ENCODE measurements around the gene MITF.

MITF gene

DNA sequence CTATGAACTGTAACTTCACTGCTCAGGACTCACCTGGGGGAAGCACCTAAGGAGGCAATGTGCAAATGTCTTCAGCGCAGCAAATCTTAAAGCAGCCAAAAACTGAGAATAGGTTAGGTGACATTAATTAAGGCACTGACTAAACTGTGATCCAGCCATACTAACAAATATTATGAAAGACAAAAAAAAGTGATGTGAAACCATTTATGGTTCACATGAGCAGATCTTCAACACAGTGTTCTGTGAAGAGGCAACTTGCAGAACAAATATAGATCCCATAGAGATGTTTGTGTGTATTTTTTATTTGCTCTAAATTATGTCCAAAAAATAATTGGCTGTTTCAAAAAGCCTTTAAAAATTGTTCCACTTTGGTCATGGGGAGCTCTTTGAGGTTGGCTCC is 24.1 kb upstream of the MITF start:
- intact Hi-C loops (cut with micrococcal nuclease) = no loop called here
- no peak overlapping the region for H3K27ac Mint-ChIP-seq
- no peak overlapping the region for H3K4me3 Mint-ChIP-seq
- H3K9me3 Mint-ChIP-seq = no peaks in the 10 kb centered on the region
- peaks cover 16% of the 10 kb centered on the region for H3K4me1 Mint-ChIP-seq (ENCODE audit: low read depth)
- H3K36me3 Mint-ChIP-seq (ENCODE audit: low read depth) = no peaks in the 10 kb centered on the region
- H3K27me3 Mint-ChIP-seq = no peaks in the 10 kb centered on the region

GRCh38 chr3:69716119-69716518 is 23.1 kb upstream of the MITF start:
- Mint-ChIP-seq H3K27ac (no peak overlapping the region), H3K36me3 (ENCODE audit: low read depth) (no peaks in the 10 kb centered on the region), H3K4me1 (ENCODE audit: low read depth) (peaks cover 16% of the 10 kb centered on the region), H3K27me3 (no peaks in the 10 kb centered on the region), H3K4me3 (no peak overlapping the region), H3K9me3 (no peaks in the 10 kb centered on the region)
- intact Hi-C loops (cut with micrococcal nuclease) = no loop called here

GRCh38 chr3:69718866-69719586 is 20.2 kb upstream of the MITF start:
- intact Hi-C loops (cut with micrococcal nuclease) = no loop called here
- no peaks in the 10 kb centered on the region for H3K27me3 Mint-ChIP-seq
- no peaks in the 10 kb centered on the region for H3K36me3 Mint-ChIP-seq (ENCODE audit: low read depth)
- H3K9me3 Mint-ChIP-seq = no peaks in the 10 kb centered on the region
- no peak overlapping the region for H3K4me3 Mint-ChIP-seq
- H3K27ac Mint-ChIP-seq = no peak overlapping the region
- H3K4me1 Mint-ChIP-seq (ENCODE audit: low read depth) = peaks cover 29% of the 10 kb centered on the region

DNA sequence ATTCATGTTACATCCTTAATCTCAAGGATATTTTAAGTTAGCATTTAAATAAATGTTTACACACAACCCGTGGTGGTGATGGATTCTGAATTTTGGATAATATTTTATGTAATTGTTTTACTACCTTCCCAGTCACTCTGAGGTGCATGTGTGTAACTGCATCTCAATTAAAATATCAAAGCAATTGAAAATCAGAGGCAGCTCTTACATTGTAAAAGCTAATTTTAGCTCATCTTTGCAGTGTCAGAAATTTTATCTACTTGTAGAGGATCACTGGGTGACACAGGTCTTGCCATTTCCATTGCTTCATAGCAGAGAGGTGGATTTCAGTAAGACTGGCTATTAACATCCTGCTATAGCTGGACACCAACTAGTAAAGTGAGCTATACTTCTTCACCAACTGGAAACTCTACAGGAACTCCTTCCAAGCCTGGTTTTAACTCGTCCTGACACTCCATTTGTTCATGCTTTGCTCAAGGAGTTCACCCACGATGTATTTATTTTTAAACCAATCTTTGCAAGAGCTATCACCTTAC is 19.6 kb upstream of the MITF start:
- Mint-ChIP-seq H3K9me3 (no peaks in the 10 kb centered on the region), H3K36me3 (ENCODE audit: low read depth) (no peaks in the 10 kb centered on the region), H3K27ac (no peak overlapping the region), H3K4me3 (no peak overlapping the region), H3K27me3 (no peaks in the 10 kb centered on the region), H3K4me1 (ENCODE audit: low read depth) (peaks cover 29% of the 10 kb centered on the region)
- intact Hi-C loops (cut with micrococcal nuclease) = no loop called here

- H3K4me1 Mint-ChIP-seq (ENCODE audit: low read depth) = peaks cover 28% of the 10 kb centered on the region
- H3K27ac Mint-ChIP-seq = no peak overlapping the region
- H3K9me3 Mint-ChIP-seq = no peaks in the 10 kb centered on the region
- no peaks in the 10 kb centered on the region for H3K27me3 Mint-ChIP-seq
- intact Hi-C loops (cut with micrococcal nuclease) = no loop called here
- no peak overlapping the region for H3K4me3 Mint-ChIP-seq
- no peaks in the 10 kb centered on the region for H3K36me3 Mint-ChIP-seq (ENCODE audit: low read depth)
Measured at GRCh38 chr3:69720824-69721223, 18.4 kb upstream of the MITF start.

- Mint-ChIP-seq H3K27ac (no peak overlapping the region), H3K27me3 (no peaks in the 10 kb centered on the region), H3K4me1 (ENCODE audit: low read depth) (peaks cover 20% of the 10 kb centered on the region), H3K36me3 (ENCODE audit: low read depth) (no peaks in the 10 kb centered on the region), H3K4me3 (no peak overlapping the region), H3K9me3 (no peaks in the 10 kb centered on the region)
- intact Hi-C loops (cut with micrococcal nuclease) = no loop called here
Measured at GRCh38 chr3:69723389-69723788, 15.9 kb upstream of the MITF start.

DNA sequence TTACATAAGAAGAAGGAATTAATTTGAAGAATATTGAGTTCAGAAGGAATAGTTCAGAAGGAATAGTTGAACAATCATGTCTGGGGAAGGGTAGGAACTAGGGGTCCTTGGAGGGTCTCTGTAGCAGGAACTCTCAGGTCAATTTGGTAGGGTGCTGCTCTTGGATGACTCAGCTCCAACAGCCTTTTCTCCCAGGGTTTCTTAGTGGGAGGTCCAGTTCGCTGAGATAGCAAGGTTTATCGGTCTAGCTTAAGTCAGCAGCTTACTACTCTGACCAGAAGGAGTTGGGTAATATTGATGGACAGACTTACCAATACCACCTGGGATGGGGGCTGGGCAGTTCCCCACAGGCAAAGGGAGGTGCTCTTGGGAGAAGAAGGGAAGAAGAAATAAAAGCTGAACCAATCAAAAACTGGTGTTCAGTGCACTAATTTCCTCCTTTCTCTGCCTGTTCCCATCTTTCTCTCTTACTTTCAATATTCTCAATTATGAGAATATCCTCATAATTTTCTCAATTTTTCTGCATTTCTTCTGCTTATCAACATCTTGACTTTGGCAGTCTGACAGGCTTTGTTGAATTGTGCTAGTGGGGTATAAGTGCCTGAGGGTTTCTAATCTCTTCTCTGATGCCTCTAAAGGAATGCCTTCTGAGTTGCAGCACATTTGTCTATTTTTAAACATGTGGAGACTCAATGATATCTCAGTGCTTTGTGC is 14.4 kb upstream of the MITF start:
- H3K36me3 Mint-ChIP-seq (ENCODE audit: low read depth) = no peaks in the 10 kb centered on the region
- H3K9me3 Mint-ChIP-seq = no peaks in the 10 kb centered on the region
- intact Hi-C loops (cut with micrococcal nuclease) = no loop called here
- no peak overlapping the region for H3K4me3 Mint-ChIP-seq
- no peak overlapping the region for H3K27ac Mint-ChIP-seq
- peaks cover 20% of the 10 kb centered on the region for H3K4me1 Mint-ChIP-seq (ENCODE audit: low read depth)
- H3K27me3 Mint-ChIP-seq = no peaks in the 10 kb centered on the region

GRCh38 chr3:69725994-69726571 is 13.2 kb upstream of the MITF start:
- Mint-ChIP-seq H3K9me3 (no peaks in the 10 kb centered on the region), H3K4me1 (ENCODE audit: low read depth) (peaks cover 20% of the 10 kb centered on the region), H3K4me3 (no peak overlapping the region), H3K36me3 (ENCODE audit: low read depth) (no peaks in the 10 kb centered on the region), H3K27me3 (no peaks in the 10 kb centered on the region), H3K27ac (no peak overlapping the region)
- intact Hi-C loops (cut with micrococcal nuclease) = no loop called here

GRCh38 chr3:69729147-69729919 is 9.9 kb upstream of the MITF start:
- Mint-ChIP-seq H3K27ac (no peak overlapping the region), H3K36me3 (ENCODE audit: low read depth) (no peaks in the 10 kb centered on the region), H3K4me3 (no peak overlapping the region), H3K4me1 (ENCODE audit: low read depth) (peaks cover 8% of the 10 kb centered on the region), H3K9me3 (no peaks in the 10 kb centered on the region), H3K27me3 (peaks cover 2% of the 10 kb centered on the region)
- intact Hi-C loops (cut with micrococcal nuclease) = no loop called here

- Mint-ChIP-seq H3K4me1 (ENCODE audit: low read depth) (no peaks in the 10 kb centered on the region), H3K4me3 (no peak overlapping the region), H3K36me3 (ENCODE audit: low read depth) (no peaks in the 10 kb centered on the region), H3K27ac (no peak overlapping the region), H3K9me3 (no peaks in the 10 kb centered on the region), H3K27me3 (peaks cover 2% of the 10 kb centered on the region)
- intact Hi-C loops (cut with micrococcal nuclease) = no loop called here
Measured at GRCh38 chr3:69731080-69731479, 8.2 kb upstream of the MITF start.

DNA sequence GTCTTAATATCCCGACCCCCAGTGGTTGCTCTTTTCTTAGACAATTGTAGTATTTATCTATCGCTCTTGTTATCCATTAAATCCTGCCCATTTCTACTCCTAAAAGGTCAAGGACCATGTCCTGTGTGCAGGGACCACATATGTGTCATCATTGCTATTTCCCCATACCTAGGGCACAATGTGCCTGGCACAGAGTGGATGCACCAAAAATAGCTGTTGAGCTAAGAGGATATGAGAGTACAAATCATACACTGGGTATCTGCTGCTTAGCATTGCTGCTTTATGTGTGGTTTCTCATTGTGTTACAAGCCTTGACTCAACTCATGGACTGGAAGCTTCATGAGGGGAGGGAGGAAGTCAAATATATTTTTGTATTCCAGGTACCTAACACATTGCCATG is 3.4 kb upstream of the MITF start:
- Mint-ChIP-seq H3K27ac (no peak overlapping the region), H3K4me1 (ENCODE audit: low read depth) (peaks cover 17% of the 10 kb centered on the region), H3K27me3 (peaks cover 2% of the 10 kb centered on the region), H3K36me3 (ENCODE audit: low read depth) (peaks cover 14% of the 10 kb centered on the region), H3K4me3 (no peak overlapping the region), H3K9me3 (no peaks in the 10 kb centered on the region)
- intact Hi-C loops (cut with micrococcal nuclease) = loop anchor here (5.0 kb wide), 2 partner anchors 41 to 56 kb away; no protein-coding TSS in a partner anchor

DNA sequence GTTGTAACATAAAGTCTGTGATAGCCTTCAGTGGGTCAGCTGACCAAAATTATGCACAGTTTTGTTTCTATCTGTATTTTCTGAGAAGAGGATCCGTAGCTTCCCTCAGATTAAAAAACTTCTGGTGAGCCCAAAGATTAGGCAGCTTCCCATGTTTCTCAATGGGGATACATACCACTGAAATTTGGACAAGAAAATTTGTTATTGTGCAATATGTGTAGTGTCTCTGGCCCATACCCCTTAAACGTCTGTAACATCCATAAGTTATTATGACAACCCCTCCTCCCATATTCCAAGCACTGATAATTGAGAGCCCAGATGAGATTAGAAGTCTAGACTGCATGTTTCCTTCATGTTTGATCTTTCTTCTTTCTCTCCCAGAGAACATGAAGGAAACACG is 1.9 kb upstream of the MITF start:
- intact Hi-C loops (cut with micrococcal nuclease) = loop anchor here (5.0 kb wide), 2 partner anchors 40 to 55 kb away; no protein-coding TSS in a partner anchor
- Mint-ChIP-seq H3K27me3 (no peaks in the 10 kb centered on the region), H3K9me3 (no peaks in the 10 kb centered on the region), H3K36me3 (ENCODE audit: low read depth) (peaks cover 14% of the 10 kb centered on the region), H3K4me3 (no peak overlapping the region), H3K4me1 (ENCODE audit: low read depth) (peaks cover 32% of the 10 kb centered on the region), H3K27ac (no peak overlapping the region)

- no peaks in the 10 kb centered on the region for H3K9me3 Mint-ChIP-seq
- intact Hi-C loops (cut with micrococcal nuclease) = loop anchor here (5.0 kb wide), 2 partner anchors 39 to 54 kb away; no protein-coding TSS in a partner anchor
- no peaks in the 10 kb centered on the region for H3K27me3 Mint-ChIP-seq
- peaks cover 36% of the 10 kb centered on the region for H3K4me1 Mint-ChIP-seq (ENCODE audit: low read depth)
- peaks cover 14% of the 10 kb centered on the region for H3K36me3 Mint-ChIP-seq (ENCODE audit: low read depth)
- peak overlapping the region; percentile 90 for H3K27ac Mint-ChIP-seq
- peak overlapping the region; percentile 90 for H3K4me3 Mint-ChIP-seq
Measured at GRCh38 chr3:69738315-69738714, 949 bp upstream of the MITF start.

All from dendritic cell treated with granulocyte-macrophage colony-stimulating factor and Interleukin-4, amounts not matched to agents 40 ng/mL and 50 ng/mL, for 4 days (primary cell).